IMR-90 (cell line): ENCODE results near the gene OR52J3. TPM values are rescaled to one million over a fixed set of nuclear protein-coding genes. Genes with fewer than 3 reads are reported as not detected.

ENCODE experiments used
- ATAC-seq: fragments of 200-7000 bp; cut with Tn5 transposase; 2 replicates; pipeline ENCODE4 v1.9.1; 2020; ENCODE audit warnings: low read depth, mild to moderate bottlenecking, moderate library complexity
- BruUV-seq: library from RNA; stranded (reverse); fragments of 400-500 nt; replicated peaks from 2 replicates; lab custom pipeline; 2021; lab: Mats Ljungman, UMichigan
- CTCF ChIA-PET: fragments of 300-600 bp; formaldehyde crosslinking; extraction: SDS; loops from one replicate; lab custom pipeline; 2021; ENCODE audit warnings: antibody characterized with exemption; lab: Yijun Ruan, JAX
- POLR2A ChIA-PET: fragments of 300-600 bp; sonication (Branson Sonifier 250); formaldehyde crosslinking; loops from one replicate; lab custom pipeline; 2022; ENCODE audit warnings: antibody characterized with exemption; ENCODE audit not compliant: unreplicated experiment; lab: Charles Lee
- DNase-seq: peaks from one replicate; pipeline ENCODE4 v3.0.0; 2013
- H2AFZ ChIP-seq: replicated peaks from 2 replicates; pipeline ENCODE3; 2013; ENCODE audit warnings: low read length, mild to moderate bottlenecking; ENCODE audit not compliant: poor library complexity
- H2AK5ac ChIP-seq: 2 replicates; pipeline ENCODE4 v1.6.1; 2013; ENCODE audit warnings: low read depth, low read length, inconsistent platforms
- H2AK9ac ChIP-seq: replicated peaks from 2 replicates; pipeline ENCODE3; 2013; ENCODE audit warnings: mild to moderate bottlenecking, low read depth, low read length, moderate library complexity; ENCODE audit not compliant: poor library complexity
- H2BK120ac ChIP-seq: 2 replicates; pipeline ENCODE4 v1.6.1; 2013; ENCODE audit warnings: low read depth, low read length, inconsistent platforms
- H2BK15ac ChIP-seq: 3 replicates; pipeline ENCODE4 v1.6.1; 2013; ENCODE audit warnings: low read depth, low read length, inconsistent platforms
- H2BK20ac ChIP-seq: 2 replicates; pipeline ENCODE4 v1.6.1; 2013; ENCODE audit warnings: low read depth, mild to moderate bottlenecking, inconsistent platforms, low read length, moderate library complexity
- H2BK5ac ChIP-seq: 2 replicates; pipeline ENCODE4 v1.6.1; 2013; ENCODE audit warnings: mild to moderate bottlenecking, low read depth, low read length, inconsistent platforms; ENCODE audit not compliant: poor library complexity, severe bottlenecking
- H3K14ac ChIP-seq: replicated peaks from 2 replicates; pipeline ENCODE4 v1.6.1; 2013; ENCODE audit warnings: low read depth, low read length, inconsistent platforms
- H3K18ac ChIP-seq: 2 replicates; pipeline ENCODE4 v1.6.1; 2013; ENCODE audit warnings: low read depth, low read length, control low read depth
- H3K23ac ChIP-seq: 2 replicates; pipeline ENCODE4 v1.6.1; 2013; ENCODE audit warnings: low read depth, low read length, inconsistent platforms
- H3K27ac ChIP-seq: 2 replicates; pipeline ENCODE4 v1.5.1; 2013; ENCODE audit warnings: mild to moderate bottlenecking, control low read depth, low read length; ENCODE audit not compliant: insufficient read depth
- H3K27me3 ChIP-seq: 2 replicates; pipeline ENCODE4 v1.6.1; 2013; ENCODE audit warnings: low read length; ENCODE audit not compliant: control insufficient read depth, insufficient read depth
- H3K36me3 ChIP-seq: 2 replicates; pipeline ENCODE4 v1.6.1; 2013; ENCODE audit warnings: low read length, mixed read lengths; ENCODE audit not compliant: control insufficient read depth, insufficient read depth
- H3K4ac ChIP-seq: 2 replicates; pipeline ENCODE4 v1.6.1; 2013; ENCODE audit warnings: low read depth, low read length, inconsistent platforms
- H3K4me1 ChIP-seq: 2 replicates; pipeline ENCODE4 v1.6.1; 2013; ENCODE audit warnings: low read length, mixed read lengths; ENCODE audit not compliant: control insufficient read depth, insufficient read depth
- H3K4me2 ChIP-seq: 2 replicates; pipeline ENCODE4 v1.6.1; 2013; ENCODE audit warnings: low read depth, mild to moderate bottlenecking, control low read depth, low read length, moderate library complexity
- H3K4me3 ChIP-seq: 2 replicates; pipeline ENCODE4 v1.5.1; 2013; ENCODE audit warnings: low read depth, mild to moderate bottlenecking, control low read depth, low read length, moderate library complexity; ENCODE audit not compliant: insufficient read depth
- H3K56ac ChIP-seq: 2 replicates; pipeline ENCODE4 v1.6.1; 2013; ENCODE audit warnings: low read length, inconsistent platforms; ENCODE audit not compliant: insufficient read depth; ENCODE audit errors: extremely low read depth
- H3K79me1 ChIP-seq, 2 experiments: 2 replicates each; pipeline ENCODE4 v1.6.1; 2013; ENCODE audit warnings: low read length in 2 of 2, inconsistent platforms in 1 of 2, low read depth in 1 of 2
- H3K9ac ChIP-seq: 2 replicates; pipeline ENCODE4 v1.6.1; 2013; ENCODE audit warnings: low read depth, low read length, control low read depth
- H3K9me1 ChIP-seq: 2 replicates; pipeline ENCODE4 v1.6.1; 2013; ENCODE audit warnings: low read length, inconsistent platforms; ENCODE audit not compliant: insufficient read depth
- H3K9me3 ChIP-seq: 2 replicates; pipeline ENCODE4 v1.6.1; 2013; ENCODE audit warnings: low read length; ENCODE audit not compliant: control insufficient read depth, insufficient read depth
- H4K20me1 ChIP-seq: 2 replicates; pipeline ENCODE4 v1.6.1; 2013; ENCODE audit warnings: low read length, inconsistent platforms; ENCODE audit not compliant: insufficient read depth
- H4K5ac ChIP-seq: 2 replicates; pipeline ENCODE4 v1.6.1; 2013; ENCODE audit warnings: mild to moderate bottlenecking, low read depth, low read length, control low read depth
- H4K8ac ChIP-seq, 2 experiments: 2 replicates each; pipeline ENCODE4 v1.6.1; 2013; ENCODE audit warnings: low read depth in 2 of 2, low read length in 2 of 2, control low read depth in 1 of 2, inconsistent platforms in 1 of 2
- H4K91ac ChIP-seq: 2 replicates; pipeline ENCODE4 v1.6.1; 2013; ENCODE audit warnings: low read depth, low read length, inconsistent platforms; ENCODE audit not compliant: insufficient read depth
- BHLHE40 ChIP-seq: fragments of 150-350 bp; IDR thresholded peaks from 2 replicates; pipeline ENCODE4 v1.6.1; 2016; ENCODE audit warnings: mild to moderate bottlenecking, low read depth, low read length
- CEBPB ChIP-seq: IDR thresholded peaks from 2 replicates; pipeline ENCODE4 v1.6.1; 2012; ENCODE audit warnings: low read depth, low read length, improper control_type of control experiment
- CHD1 ChIP-seq: IDR thresholded peaks from 2 replicates; pipeline ENCODE4 v1.6.1; 2012; ENCODE audit warnings: low read depth, low read length, improper control_type of control experiment
- MAZ ChIP-seq: IDR thresholded peaks from 2 replicates; pipeline ENCODE4 v1.6.1; 2012; ENCODE audit warnings: low read depth, mild to moderate bottlenecking, low read length, improper control_type of control experiment, moderate library complexity, borderline replicate concordance
- NFE2L2 ChIP-seq: fragments of 150-350 bp; IDR thresholded peaks from 2 replicates; pipeline ENCODE4 v1.6.1; 2016; ENCODE audit warnings: low read depth, mild to moderate bottlenecking, low read length
- POLR2A ChIP-seq: IDR thresholded peaks from 2 replicates; pipeline ENCODE4 v1.6.1; 2012; ENCODE audit warnings: mild to moderate bottlenecking, low read depth, low read length
- RCOR1 ChIP-seq: IDR thresholded peaks from 2 replicates; pipeline ENCODE4 v1.6.1; 2012; ENCODE audit warnings: mild to moderate bottlenecking, low read length, improper control_type of control experiment; ENCODE audit not compliant: insufficient replicate concordance
- WGBS, 2 experiments: methylation state at CpG; one replicate each; pipeline versions ENCODE4 v1.1.5 to v1.1.7; 2013; ENCODE audit warnings: missing lambda C conversion rate in 2 of 2; ENCODE audit not compliant: insufficient read length in 1 of 2; ENCODE audit errors: extremely low coverage in 2 of 2; 5-methylcytosine and 5-hydroxymethylcytosine counted together
- dilution Hi-C: fragments of 300-500 bp; cut with HindIII; formaldehyde crosslinking; loops from one replicate; pipeline ENCODE4 v1.14.3; 2018; ENCODE audit warnings: low sequenced_read_pairs; ENCODE audit not compliant: unreplicated experiment
- in situ Hi-C: fragments of 300-500 bp; cut with MboI; formaldehyde crosslinking; loops from 3 replicates; pipeline ENCODE4 v1.14.3; 2019; ENCODE audit warnings: low sequenced_read_pairs, inconsistent platforms, mixed read lengths
- intact Hi-C: fragments of 100-400 bp; cut with micrococcal nuclease; formaldehyde crosslinking; loops from 2 replicates; pipeline ENCODE4 v1.10.0; 2022
- polyA plus RNA-seq, 3 experiments: library from polyadenylated mRNA; depleted of rRNA; stranded (reverse); fragments of >200 nt; gene quantifications; 2 replicates each; pipeline ENCODE4 v1.2.3, GENCODE V29; 2012; ENCODE audit warnings: low replicate concordance in 1 of 3
- total RNA-seq: library from RNA; depleted of rRNA; stranded (reverse); fragments of >200 nt; gene quantifications from 2 replicates; pipeline ENCODE4 v1.2.3, GENCODE V29; 2012

OR52J3 gene
- total and polyA plus RNA-seq, 2 of the 4 experiments (the other 2 are of a cell fraction) = not detected

DNA sequence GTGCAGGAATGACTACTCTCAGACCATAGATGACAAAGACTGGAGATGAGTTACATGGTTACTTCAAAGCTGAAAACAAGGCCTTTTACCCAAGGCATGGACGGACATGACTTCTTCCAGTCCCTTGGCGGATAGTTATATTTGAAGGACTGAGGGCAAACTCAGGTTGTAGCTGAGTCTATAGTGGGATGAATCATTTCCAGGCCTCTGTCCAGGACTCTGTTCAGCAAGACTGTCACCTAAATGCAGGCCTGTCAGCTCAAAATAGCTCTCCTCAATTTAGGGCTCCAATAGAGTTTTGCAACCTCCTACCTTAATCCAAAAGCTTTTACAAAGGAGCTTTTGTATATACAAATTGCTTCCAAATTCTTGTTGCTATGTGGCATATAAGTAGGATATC is 24.3 kb upstream of the OR52J3 start:
- no TSS peak for BruUV-seq
- Histone ChIP-seq H3K14ac (no peak overlapping the region), H2AFZ (no peak overlapping the region), H3K56ac (no peak overlapping the region), H4K91ac (no peak overlapping the region), H3K27ac (no peak overlapping the region), H3K9me1 (no peaks in the 10 kb centered on the region), H4K20me1 (no peaks in the 10 kb centered on the region), H4K5ac (no peak overlapping the region), H3K9ac (no peak overlapping the region), H3K4me3 (no peak overlapping the region), H3K4me1 (no peaks in the 10 kb centered on the region), H2BK15ac (no peak overlapping the region), H3K18ac (no peak overlapping the region), H2BK20ac (no peak overlapping the region), H3K23ac (no peak overlapping the region), H4K8ac (no peak overlapping the region), H3K9me3 (peaks cover 4% of the 10 kb centered on the region; the same call in 1 of the 2 replicates), H3K79me1 (no peaks in the 10 kb centered on the region), H3K36me3 (no peaks in the 10 kb centered on the region), H2BK5ac (no peak overlapping the region), H3K27me3 (no peaks in the 10 kb centered on the region), H2AK9ac (no peak overlapping the region), H2AK5ac (no peak overlapping the region), H3K4me2 (no peak overlapping the region), H2BK120ac (no peak overlapping the region), H3K4ac (no peak overlapping the region)
- dilution Hi-C loops = no loop called here
- WGBS, 2 experiments = no CpG with 5 or more reads among the region's 2 CpGs
- DNase-seq = no peak
- no peak for TF ChIP-seq BHLHE40
- no peak for TF ChIP-seq NFE2L2
- TF ChIP-seq MAZ = no peak
- TF ChIP-seq CEBPB = no peak
- TF ChIP-seq POLR2A = no peak
- no peak for TF ChIP-seq CHD1
- TF ChIP-seq RCOR1 = no peak
- CTCF ChIA-PET = no interaction called here
- intact Hi-C loops = no loop called here
- in situ Hi-C loops = no loop called here
- no peak for ATAC-seq
- POLR2A ChIA-PET = no interaction called here
